GM12878 (cell line): ENCODE measurements around the gene CHD5. TPM values are rescaled to one million over a fixed set of nuclear protein-coding genes. Genes with fewer than 3 reads are reported as not detected.

Source experiments
- ATAC-seq: fragments of 200-7000 bp; cut with Tn5 transposase; 3 replicates; pipeline ENCODE4 v1.9.1; 2020; ENCODE audit warnings: mild to moderate bottlenecking, moderate library complexity
- BruUV-seq: library from RNA; stranded (reverse); fragments of 400-500 nt; replicated peaks from 2 replicates; lab custom pipeline; 2021; lab: Mats Ljungman, UMichigan
- CTCF ChIA-PET: fragments of 300-600 bp; sonication (Branson Sonifier 250); formaldehyde crosslinking; extraction: SDS; loops from one replicate; lab custom pipeline; 2021; ENCODE audit warnings: inconsistent platforms; lab: Yijun Ruan, JAX
- POLR2A ChIA-PET: fragments of 350-600 bp; formaldehyde crosslinking; extraction: SDS; loops from one replicate; lab custom pipeline; 2021; ENCODE audit warnings: inconsistent platforms; lab: Charles Lee
- RAD21 ChIA-PET: fragments of 300-600 bp; sonication (Branson Sonifier 250); formaldehyde crosslinking; loops from one replicate; lab custom pipeline; 2023; ENCODE audit warnings: antibody characterized with exemption; ENCODE audit not compliant: unreplicated experiment; lab: Charles Lee
- SMC1A ChIA-PET: fragments of 300-600 bp; sonication (Branson Sonifier 250); formaldehyde crosslinking; loops from one replicate; lab custom pipeline; 2023; ENCODE audit not compliant: unreplicated experiment, uncharacterized antibody; lab: Charles Lee
- DNase-seq: peaks from one replicate; pipeline ENCODE4 v3.0.0-alpha.2; 2011; ENCODE audit warnings: low read depth, low spot score
- FAIRE-seq: peaks from 3 replicates; lab custom pipeline; 2011; peaks lifted over from hg19 to GRCh38; lab: Jason Lieb, UNC
- H2AFZ ChIP-seq: 2 replicates; pipeline ENCODE4 v1.6.0; 2011; ENCODE audit warnings: low read depth, low read length, control low read depth; ENCODE audit not compliant: control insufficient read depth
- H3K27ac ChIP-seq: 2 replicates; pipeline ENCODE4 v1.5.1; 2011; ENCODE audit warnings: control low read depth; ENCODE audit not compliant: control insufficient read depth, insufficient read depth
- H3K27me3 ChIP-seq, 2 experiments: replicated peaks in 1 of 2; 2 replicates each; pipeline versions ENCODE4 v1.6.0 to v1.6.1; 2011; ENCODE audit warnings: low read length in 1 of 2; ENCODE audit not compliant: control insufficient read depth in 2 of 2, insufficient read depth in 2 of 2
- H3K36me3 ChIP-seq, 2 experiments: 2 replicates each; pipeline ENCODE4 v1.5.1; 2011; ENCODE audit warnings: low read length in 1 of 2; ENCODE audit not compliant: control insufficient read depth in 2 of 2, insufficient read depth in 2 of 2
- H3K4me1 ChIP-seq: 2 replicates; pipeline ENCODE4 v1.6.1; 2011; ENCODE audit warnings: mild to moderate bottlenecking, low read length, moderate library complexity, mixed read lengths; ENCODE audit not compliant: control insufficient read depth, insufficient read depth
- H3K4me2 ChIP-seq: 2 replicates; pipeline ENCODE4 v1.6.0; 2011; ENCODE audit warnings: control low read depth; ENCODE audit not compliant: control insufficient read depth, insufficient read depth
- H3K4me3 ChIP-seq: fragments of 200-600 bp; sonication (generic); 2 replicates; pipeline ENCODE4 v1.5.1; 2016
- H3K79me2 ChIP-seq: 2 replicates; pipeline ENCODE4 v1.6.0; 2011; ENCODE audit warnings: low read length; ENCODE audit not compliant: control insufficient read depth, insufficient read depth
- H3K9ac ChIP-seq: 2 replicates; pipeline ENCODE4 v1.8.0; 2011; ENCODE audit warnings: low read length, control low read depth, mixed read lengths; ENCODE audit not compliant: control insufficient read depth, insufficient read depth
- H3K9me3 ChIP-seq: replicated peaks from 3 replicates; pipeline ENCODE4 v1.5.1; 2011; ENCODE audit warnings: mild to moderate bottlenecking, low read length; ENCODE audit not compliant: control insufficient read depth, insufficient read depth
- H4K20me1 ChIP-seq: 2 replicates; pipeline ENCODE4 v1.6.0; 2011; ENCODE audit not compliant: control insufficient read depth, insufficient read depth
- MTA3 ChIP-seq: IDR thresholded peaks from 2 replicates; pipeline ENCODE4 v1.6.1; 2012; ENCODE audit warnings: low read length, inconsistent platforms, borderline replicate concordance
- RBBP5 ChIP-seq: fragments of 200-600 bp; sonication (generic); conservative IDR thresholded peaks from 2 replicates; pipeline ENCODE4 v1.6.1; 2016
- SIN3A ChIP-seq: IDR thresholded peaks from 2 replicates; pipeline ENCODE4 v1.6.1; 2012; ENCODE audit warnings: low read depth, low read length, improper control_type of control experiment
- ZNF274 ChIP-seq: IDR thresholded peaks from one replicate; pipeline ENCODE4 v1.8.0; 2011; ENCODE audit not compliant: insufficient read length, insufficient read depth
- WGBS: methylation state at CpG from one replicate; pipeline ENCODE4 v1.1.6; 2016; ENCODE audit warnings: low lambda C conversion rate; ENCODE audit not compliant: insufficient replicate concordance, insufficient coverage; ENCODE audit errors: missing lambda C conversion rate; 5-methylcytosine and 5-hydroxymethylcytosine counted together
- in situ Hi-C: fragments of 300-500 bp; cut with MboI; formaldehyde crosslinking; loops from 9 replicates; pipeline ENCODE4 v1.14.3; 2018; ENCODE audit warnings: mixed read lengths
- intact Hi-C: fragments of 100-400 bp; cut with micrococcal nuclease; formaldehyde crosslinking; loops from one replicate; pipeline ENCODE4 v1.14.2; 2022; ENCODE audit not compliant: unreplicated experiment
- polyA plus RNA-seq, 11 experiments: library from polyadenylated mRNA; depleted of rRNA in 4 of 11; unstranded in 6 of 11; stranded (reverse) in 5 of 11; fragments of >200 nt; fragmentation: Nextera tagmentation in 4 of 11; fragmentation: Illumina TruSeq in 1 of 11; extraction: Ambion mirVana in 4 of 11; extraction: Trizol in 1 of 11; gene quantifications; 1 replicate in 1 of 11; 2 replicates in 10 of 11; pipeline versions ENCODE4 v1.2.1 to v1.2.3, GENCODE V29; 2011 to 2016; ENCODE audit warnings: inconsistent platforms in 2 of 11, missing spikeins in 2 of 11, low read depth in 1 of 11
- total RNA-seq, 4 experiments: library from RNA; depleted of rRNA in 3 of 4; stranded (reverse); fragments of >200 nt in 3 of 4; fragmentation: Illumina TruSeq in 1 of 4; extraction: Trizol in 1 of 4; gene quantifications; 2 replicates each; pipeline versions ENCODE4 v1.2.1 to v1.2.3, GENCODE V29; 2013 to 2021
- TF ChIP-seq, protein P1 (sequence below): IDR thresholded peaks from 2 replicates; pipeline ENCODE4 v1.6.1; 2012; ENCODE audit warnings: mild to moderate bottlenecking, low read depth, low read length
- TF ChIP-seq, protein P2 (sequence below): IDR thresholded peaks from 2 replicates; pipeline ENCODE4 v1.6.1; 2011; ENCODE audit warnings: low read depth, low read length, improper control_type of control experiment, borderline replicate concordance
- TF ChIP-seq, protein P3 (sequence below): fragments of 450-650 bp; IDR thresholded peaks from 2 replicates; pipeline ENCODE4 v1.6.1; 2017; ENCODE audit warnings: mild to moderate bottlenecking
- TF ChIP-seq, protein P4 (sequence below): fragments of 450-650 bp; IDR thresholded peaks from 2 replicates; pipeline ENCODE4 v1.6.1; 2017; ENCODE audit warnings: borderline replicate concordance

Gene CHD5
- total and polyA plus RNA-seq, 10 of the 15 experiments (the other 5 are each of a cell fraction or from before 2014, with no cell fraction given) = 0.03 to 0.49 (median 0.13) TPM; not detected in 3

DNA sequence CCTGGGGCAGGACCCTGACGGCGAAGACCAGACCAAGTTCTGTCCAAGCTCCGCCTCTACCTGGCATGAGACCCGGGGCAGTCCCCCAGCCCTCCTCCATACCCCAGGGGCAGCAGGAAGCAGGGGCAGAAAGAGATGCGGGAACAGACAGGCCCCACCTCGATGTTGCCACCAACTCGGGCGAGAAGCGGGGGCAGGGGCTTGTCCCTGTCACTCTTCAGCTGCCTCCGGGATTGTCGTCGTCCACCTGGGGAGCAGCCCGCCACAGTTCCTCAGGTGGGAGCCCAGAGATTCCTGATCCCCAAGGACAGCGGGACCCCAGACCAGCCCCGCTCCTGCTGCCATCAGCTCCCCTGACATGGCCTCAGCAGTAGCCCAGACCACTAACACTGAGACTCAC lies 54.8 kb downstream of the CHD5 start:
- TF ChIP-seq ZNF274 (no peak), MTA3 (no peak), SIN3A (no peak), RBBP5 (no peak)
- TF ChIP-seq, protein P1, sequence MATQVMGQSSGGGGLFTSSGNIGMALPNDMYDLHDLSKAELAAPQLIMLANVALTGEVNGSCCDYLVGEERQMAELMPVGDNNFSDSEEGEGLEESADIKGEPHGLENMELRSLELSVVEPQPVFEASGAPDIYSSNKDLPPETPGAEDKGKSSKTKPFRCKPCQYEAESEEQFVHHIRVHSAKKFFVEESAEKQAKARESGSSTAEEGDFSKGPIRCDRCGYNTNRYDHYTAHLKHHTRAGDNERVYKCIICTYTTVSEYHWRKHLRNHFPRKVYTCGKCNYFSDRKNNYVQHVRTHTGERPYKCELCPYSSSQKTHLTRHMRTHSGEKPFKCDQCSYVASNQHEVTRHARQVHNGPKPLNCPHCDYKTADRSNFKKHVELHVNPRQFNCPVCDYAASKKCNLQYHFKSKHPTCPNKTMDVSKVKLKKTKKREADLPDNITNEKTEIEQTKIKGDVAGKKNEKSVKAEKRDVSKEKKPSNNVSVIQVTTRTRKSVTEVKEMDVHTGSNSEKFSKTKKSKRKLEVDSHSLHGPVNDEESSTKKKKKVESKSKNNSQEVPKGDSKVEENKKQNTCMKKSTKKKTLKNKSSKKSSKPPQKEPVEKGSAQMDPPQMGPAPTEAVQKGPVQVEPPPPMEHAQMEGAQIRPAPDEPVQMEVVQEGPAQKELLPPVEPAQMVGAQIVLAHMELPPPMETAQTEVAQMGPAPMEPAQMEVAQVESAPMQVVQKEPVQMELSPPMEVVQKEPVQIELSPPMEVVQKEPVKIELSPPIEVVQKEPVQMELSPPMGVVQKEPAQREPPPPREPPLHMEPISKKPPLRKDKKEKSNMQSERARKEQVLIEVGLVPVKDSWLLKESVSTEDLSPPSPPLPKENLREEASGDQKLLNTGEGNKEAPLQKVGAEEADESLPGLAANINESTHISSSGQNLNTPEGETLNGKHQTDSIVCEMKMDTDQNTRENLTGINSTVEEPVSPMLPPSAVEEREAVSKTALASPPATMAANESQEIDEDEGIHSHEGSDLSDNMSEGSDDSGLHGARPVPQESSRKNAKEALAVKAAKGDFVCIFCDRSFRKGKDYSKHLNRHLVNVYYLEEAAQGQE = no peak
- TF ChIP-seq, protein P2, sequence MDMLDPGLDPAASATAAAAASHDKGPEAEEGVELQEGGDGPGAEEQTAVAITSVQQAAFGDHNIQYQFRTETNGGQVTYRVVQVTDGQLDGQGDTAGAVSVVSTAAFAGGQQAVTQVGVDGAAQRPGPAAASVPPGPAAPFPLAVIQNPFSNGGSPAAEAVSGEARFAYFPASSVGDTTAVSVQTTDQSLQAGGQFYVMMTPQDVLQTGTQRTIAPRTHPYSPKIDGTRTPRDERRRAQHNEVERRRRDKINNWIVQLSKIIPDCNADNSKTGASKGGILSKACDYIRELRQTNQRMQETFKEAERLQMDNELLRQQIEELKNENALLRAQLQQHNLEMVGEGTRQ = no peak
- TF ChIP-seq, protein P3, sequence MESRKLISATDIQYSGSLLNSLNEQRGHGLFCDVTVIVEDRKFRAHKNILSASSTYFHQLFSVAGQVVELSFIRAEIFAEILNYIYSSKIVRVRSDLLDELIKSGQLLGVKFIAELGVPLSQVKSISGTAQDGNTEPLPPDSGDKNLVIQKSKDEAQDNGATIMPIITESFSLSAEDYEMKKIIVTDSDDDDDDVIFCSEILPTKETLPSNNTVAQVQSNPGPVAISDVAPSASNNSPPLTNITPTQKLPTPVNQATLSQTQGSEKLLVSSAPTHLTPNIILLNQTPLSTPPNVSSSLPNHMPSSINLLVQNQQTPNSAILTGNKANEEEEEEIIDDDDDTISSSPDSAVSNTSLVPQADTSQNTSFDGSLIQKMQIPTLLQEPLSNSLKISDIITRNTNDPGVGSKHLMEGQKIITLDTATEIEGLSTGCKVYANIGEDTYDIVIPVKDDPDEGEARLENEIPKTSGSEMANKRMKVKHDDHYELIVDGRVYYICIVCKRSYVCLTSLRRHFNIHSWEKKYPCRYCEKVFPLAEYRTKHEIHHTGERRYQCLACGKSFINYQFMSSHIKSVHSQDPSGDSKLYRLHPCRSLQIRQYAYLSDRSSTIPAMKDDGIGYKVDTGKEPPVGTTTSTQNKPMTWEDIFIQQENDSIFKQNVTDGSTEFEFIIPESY = no peak
- TF ChIP-seq, protein P4, sequence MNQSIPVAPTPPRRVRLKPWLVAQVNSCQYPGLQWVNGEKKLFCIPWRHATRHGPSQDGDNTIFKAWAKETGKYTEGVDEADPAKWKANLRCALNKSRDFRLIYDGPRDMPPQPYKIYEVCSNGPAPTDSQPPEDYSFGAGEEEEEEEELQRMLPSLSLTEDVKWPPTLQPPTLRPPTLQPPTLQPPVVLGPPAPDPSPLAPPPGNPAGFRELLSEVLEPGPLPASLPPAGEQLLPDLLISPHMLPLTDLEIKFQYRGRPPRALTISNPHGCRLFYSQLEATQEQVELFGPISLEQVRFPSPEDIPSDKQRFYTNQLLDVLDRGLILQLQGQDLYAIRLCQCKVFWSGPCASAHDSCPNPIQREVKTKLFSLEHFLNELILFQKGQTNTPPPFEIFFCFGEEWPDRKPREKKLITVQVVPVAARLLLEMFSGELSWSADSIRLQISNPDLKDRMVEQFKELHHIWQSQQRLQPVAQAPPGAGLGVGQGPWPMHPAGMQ = no peak
- TF ChIP-seq, all 136 proteins: peak for 0
- WGBS = 61% methylated on average over 15 of the region's 15 CpGs
- H3K4me1 ChIP-seq = no peaks in the 10 kb centered on the region
- no peaks in the 10 kb centered on the region for H4K20me1 ChIP-seq
- SMC1A ChIA-PET = no interaction called here
- CTCF ChIA-PET = no interaction called here
- H3K4me2 ChIP-seq = no peak overlapping the region
- RAD21 ChIA-PET = no interaction called here
- in situ Hi-C loops = no loop called here
- intact Hi-C loops = no loop called here
- H3K27me3 ChIP-seq = no peaks in the 10 kb centered on the region
- FAIRE-seq = no peak
- no peak for ATAC-seq
- H3K9ac ChIP-seq = no peak overlapping the region
- H2AFZ ChIP-seq = no peak overlapping the region
- no peak overlapping the region for H3K27ac ChIP-seq
- no peaks in the 10 kb centered on the region for H3K36me3 ChIP-seq
- POLR2A ChIA-PET = no interaction called here
- DNase-seq = no peak
- BruUV-seq = no TSS peak
- no peak overlapping the region for H3K4me3 ChIP-seq
- no peaks in the 10 kb centered on the region for H3K79me2 ChIP-seq
- no peaks in the 10 kb centered on the region for H3K9me3 ChIP-seq
